Measurements from ENCODE around the gene ROR2. TPM values are rescaled to one million over a fixed set of nuclear protein-coding genes. Genes with fewer than 3 reads are reported as not detected.
"Not testable (repeated sequence)": the region's sequence is repeated elsewhere in the genome, so short reads cannot be mapped to it uniquely, and the experiment has no call there.

The ROR2 gene
- total RNA-seq, 1 experiment from 2014 or later = 2.9 TPM

DNA sequence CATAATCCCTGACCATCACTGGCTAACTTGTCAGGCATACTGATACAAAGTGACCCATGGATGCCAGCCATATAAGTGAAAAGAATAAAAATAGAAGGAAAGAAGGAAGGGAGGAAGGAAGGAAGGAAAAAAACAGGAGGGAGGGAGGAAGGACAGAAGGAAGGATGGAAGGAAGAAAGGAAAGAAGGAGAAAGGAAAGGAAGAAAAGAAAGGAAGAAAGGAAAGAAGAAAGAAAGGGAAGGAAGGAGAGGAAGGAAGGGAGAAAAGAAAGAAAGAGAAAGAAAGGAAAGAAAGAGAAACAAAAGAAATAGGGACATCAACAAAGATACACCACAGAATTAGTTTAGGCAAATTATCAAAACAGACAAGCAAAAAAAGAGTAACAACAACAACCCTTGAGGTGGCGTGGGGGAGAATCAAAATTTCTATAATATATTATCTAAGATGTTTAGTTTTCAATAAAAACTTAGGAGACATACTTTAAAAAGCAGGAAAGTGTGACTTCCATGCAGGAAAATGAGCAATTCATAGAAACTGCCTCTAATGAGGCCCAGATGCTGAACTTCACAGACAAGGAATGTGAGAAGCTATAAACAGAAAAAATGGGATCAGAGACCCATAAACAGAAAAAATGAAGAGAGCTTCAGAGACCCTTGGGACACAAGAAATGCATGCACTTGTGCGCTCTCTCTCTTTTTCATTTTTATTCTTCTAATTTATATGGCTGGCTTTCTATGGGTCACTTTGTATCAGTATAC, 430.3 kb downstream of the ROR2 start:
- DNase-seq (ENCODE audit: low read depth) = no peak

GRCh38 chr9:91518462-91518861, 431.6 kb downstream of the ROR2 start:
- DNase-seq (ENCODE audit: low read depth) = no peak

DNA sequence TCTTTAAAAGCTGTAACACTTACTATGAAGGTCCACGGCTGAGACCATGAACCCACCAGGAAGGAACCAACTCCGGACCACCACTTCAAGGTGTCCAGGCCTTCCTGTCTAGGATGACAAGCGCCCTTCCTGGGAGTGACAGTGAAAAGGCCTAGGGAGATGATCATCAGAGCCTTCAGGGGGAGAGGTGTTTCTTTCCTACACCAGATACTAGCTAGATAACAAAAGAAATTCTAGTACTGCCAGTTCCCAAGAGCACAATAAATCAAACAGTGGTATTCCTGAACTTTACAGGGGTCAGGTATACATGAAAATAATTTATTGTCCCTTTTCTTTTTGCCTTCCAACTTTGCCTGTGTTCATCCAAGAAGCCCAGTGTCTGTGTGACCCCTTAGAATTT, 432.2 kb downstream of the ROR2 start:
- no peak for DNase-seq (ENCODE audit: low read depth)

DNA sequence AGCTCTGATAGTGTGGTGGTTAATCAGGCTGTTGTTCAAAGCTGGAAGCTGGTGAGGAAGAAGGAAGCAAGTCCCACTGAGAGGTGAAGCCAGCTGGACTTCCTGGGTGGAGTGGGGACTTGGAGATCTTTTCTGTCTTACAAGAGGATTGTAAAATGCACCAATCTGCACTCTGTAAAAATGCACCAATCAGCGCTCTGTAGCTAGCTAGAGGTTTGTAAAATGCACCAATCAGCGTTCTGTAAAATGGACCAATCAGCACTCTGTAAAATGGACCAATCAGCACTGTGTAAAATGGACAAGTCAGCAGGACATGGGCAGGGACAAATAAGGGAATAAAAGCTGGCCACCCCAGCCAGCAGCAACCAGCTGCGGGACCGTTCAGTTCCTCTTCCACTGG, 432.7 kb downstream of the ROR2 start:
- DNase-seq (ENCODE audit: low read depth) = not testable (repeated sequence)

- DNase-seq (ENCODE audit: low read depth) = no peak
Measured at GRCh38 chr9:91516777-91517176, 433.3 kb downstream of the ROR2 start.

GRCh38 chr9:91516081-91516480, 433.9 kb downstream of the ROR2 start:
- DNase-seq (ENCODE audit: low read depth) = no peak

DNA sequence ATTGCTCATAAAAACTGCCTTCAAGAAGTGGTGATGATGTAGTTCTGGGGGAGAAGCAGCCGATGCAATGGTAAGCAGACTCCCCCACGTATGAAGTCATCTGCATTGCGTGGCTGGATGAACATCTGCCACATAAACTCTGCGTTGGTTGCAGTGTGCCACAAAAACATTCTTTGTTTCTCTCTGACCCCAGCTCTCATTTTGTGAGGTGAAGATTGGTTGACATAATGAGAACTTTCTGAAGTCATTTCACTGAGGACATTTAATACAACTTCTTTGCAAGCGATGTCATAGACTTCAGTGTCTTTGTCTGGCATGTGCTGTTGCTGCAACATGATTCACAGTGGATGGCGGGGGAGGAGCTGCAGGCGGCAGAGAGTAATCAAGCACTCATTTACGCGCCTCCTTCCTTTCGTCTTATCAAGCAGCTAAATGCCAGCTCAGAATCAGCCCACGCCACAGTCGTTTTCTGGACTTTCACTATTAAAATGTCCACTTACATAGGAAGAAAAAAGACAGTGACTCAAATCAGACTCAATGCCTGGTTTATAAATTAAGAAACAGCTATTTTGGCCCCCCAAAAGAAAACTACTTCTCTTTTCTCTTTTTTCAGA, 434.8 kb downstream of the ROR2 start:
- peak; percentile 83 for DNase-seq (ENCODE audit: low read depth)

Other genes starting within 250 kb of the ROR2 start
- gene SPTLC1, start 165.2 kb upstream of the ROR2 start, total RNA-seq (2014; rRNA removed; shearing (Covaris generic)) = 123 and 134 TPM in 2 replicates

All from M059J (cell line).